HG03039 (cell line): ENCODE data around the gene SEMA3F.
"Not testable (repeated sequence)": the region's sequence is repeated elsewhere in the genome, so short reads cannot be mapped to it uniquely, and the experiment has no call there.

ENCODE experiments used
- ATAC-seq: cut with Tn5 transposase; IDR thresholded peaks from one replicate; pipeline ENCODE4 v1.9.1; 2021; ENCODE audit warnings: mild to moderate bottlenecking, moderate library complexity; ENCODE audit not compliant: unreplicated experiment

SEMA3F gene

GRCh38 chr3:50227390-50228183, 72.5 kb downstream of the SEMA3F start:
- peak; percentile 82 for ATAC-seq

GRCh38 chr3:50228184-50228763, 73.2 kb downstream of the SEMA3F start:
- not testable (repeated sequence) for ATAC-seq

- ATAC-seq = no peak
Measured at GRCh38 chr3:50229490-50229889, 74.4 kb downstream of the SEMA3F start.

GRCh38 chr3:50230104-50230793, 75.1 kb downstream of the SEMA3F start:
- ATAC-seq = no peak

- no peak for ATAC-seq
Measured at GRCh38 chr3:50230794-50231125, 75.6 kb downstream of the SEMA3F start.

- ATAC-seq = no peak
Measured at GRCh38 chr3:50231581-50231980, 76.5 kb downstream of the SEMA3F start.

GRCh38 chr3:50232303-50232702, 77.2 kb downstream of the SEMA3F start:
- no peak for ATAC-seq

- no peak for ATAC-seq
Measured at GRCh38 chr3:50233176-50233575, 78.1 kb downstream of the SEMA3F start.

- ATAC-seq = peak; percentile 91
Measured at GRCh38 chr3:50235716-50236483, 80.8 kb downstream of the SEMA3F start, which contains the start of gene GNAI2. GNAI2 (plus strand) TSS chr3:50236204; CDS start chr3:50236336, 132 bp downstream.

- no peak for ATAC-seq
Measured at GRCh38 chr3:50236484-50237132, 81.5 kb downstream of the SEMA3F start.

- no peak for ATAC-seq
Measured at GRCh38 chr3:50237133-50237651, 82.1 kb downstream of the SEMA3F start.

GRCh38 chr3:50237754-50238548, 82.8 kb downstream of the SEMA3F start:
- no peak for ATAC-seq

- no peak for ATAC-seq
Measured at GRCh38 chr3:50238549-50239026, 83.5 kb downstream of the SEMA3F start.
